DMS79 treated with DMSO at 0.1 percent for 48 hours (cell line): ENCODE data around the gene ST7L.
"Not testable (repeated sequence)": the region's sequence is repeated elsewhere in the genome, so short reads cannot be mapped to it uniquely, and the experiment has no call there.

Source experiments
- DNase-seq: peaks from one replicate; lab custom pipeline; 2025; lab: John Stamatoyannopoulos, UW

The ST7L gene, protein sequence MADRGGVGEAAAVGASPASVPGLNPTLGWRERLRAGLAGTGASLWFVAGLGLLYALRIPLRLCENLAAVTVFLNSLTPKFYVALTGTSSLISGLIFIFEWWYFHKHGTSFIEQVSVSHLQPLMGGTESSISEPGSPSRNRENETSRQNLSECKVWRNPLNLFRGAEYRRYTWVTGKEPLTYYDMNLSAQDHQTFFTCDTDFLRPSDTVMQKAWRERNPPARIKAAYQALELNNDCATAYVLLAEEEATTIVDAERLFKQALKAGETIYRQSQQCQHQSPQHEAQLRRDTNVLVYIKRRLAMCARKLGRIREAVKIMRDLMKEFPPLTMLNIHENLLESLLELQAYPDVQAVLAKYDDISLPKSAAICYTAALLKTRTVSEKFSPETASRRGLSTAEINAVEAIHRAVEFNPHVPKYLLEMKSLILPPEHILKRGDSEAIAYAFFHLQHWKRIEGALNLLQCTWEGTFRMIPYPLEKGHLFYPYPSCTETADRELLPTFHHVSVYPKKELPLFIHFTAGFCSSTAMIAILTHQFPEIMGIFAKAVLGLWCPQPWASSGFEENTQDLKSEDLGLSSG

DNA sequence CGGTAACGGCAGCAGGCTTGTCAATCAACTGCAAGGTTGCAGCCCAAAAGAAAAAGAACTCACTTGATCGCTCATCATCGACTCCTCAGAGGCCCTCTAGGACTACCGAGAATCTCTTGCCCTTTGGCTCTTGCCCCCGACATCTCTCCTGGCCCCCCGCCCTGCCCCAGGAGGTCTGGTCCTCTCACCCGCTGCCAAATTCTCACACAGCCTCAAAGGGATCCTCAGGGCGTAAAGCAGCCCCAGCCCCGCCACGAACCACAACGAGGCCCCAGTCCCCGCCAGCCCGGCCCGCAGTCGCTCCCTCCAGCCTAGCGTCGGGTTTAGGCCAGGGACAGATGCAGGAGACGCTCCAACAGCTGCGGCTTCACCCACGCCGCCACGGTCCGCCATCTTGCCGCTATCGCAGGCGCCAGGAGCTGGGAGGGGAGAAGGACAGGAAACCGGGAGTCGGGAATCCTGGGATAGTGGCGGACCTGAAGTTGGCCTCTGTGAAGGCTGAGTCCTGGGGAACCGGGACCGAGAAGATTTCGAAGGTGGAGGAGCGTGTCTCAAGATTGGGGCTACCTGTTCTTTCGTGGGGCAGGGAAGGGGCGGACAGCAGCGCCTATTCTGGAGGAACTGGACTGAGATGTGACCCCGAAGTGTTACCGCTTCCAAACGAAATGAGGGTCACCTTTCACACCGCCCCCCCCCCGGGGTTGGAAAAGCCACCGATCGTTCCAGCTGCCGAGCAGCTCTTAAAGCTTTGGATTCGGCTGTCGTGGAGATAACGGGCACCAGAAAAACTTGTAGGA is at the start of gene ST7L:
Gene ST7L (minus strand): TSS at position 421 of the 797 bp plus-strand sequence. CDS start 28 bp downstream, at position 393.
- peak; percentile 66 for DNase-seq

DNA sequence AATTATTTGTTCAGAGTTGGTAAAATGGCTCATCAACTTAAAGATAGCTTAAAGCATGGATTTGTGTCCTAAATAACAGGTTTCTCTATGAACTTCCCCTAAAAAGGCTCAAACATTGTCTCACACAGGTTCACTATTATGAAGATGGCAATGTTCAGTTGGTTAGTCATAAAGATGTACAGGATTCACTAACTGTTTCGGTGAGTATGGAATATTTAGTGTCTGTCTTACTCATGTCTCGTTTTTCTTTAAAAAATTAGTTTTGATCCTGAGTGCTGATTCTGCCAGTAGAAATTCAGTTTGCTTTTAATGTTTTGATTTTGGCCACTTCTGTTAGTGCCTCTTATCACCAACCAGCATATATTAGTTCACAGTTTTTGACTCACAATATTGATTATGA is 48.0 kb upstream of the ST7L start:
- no peak for DNase-seq

DNA sequence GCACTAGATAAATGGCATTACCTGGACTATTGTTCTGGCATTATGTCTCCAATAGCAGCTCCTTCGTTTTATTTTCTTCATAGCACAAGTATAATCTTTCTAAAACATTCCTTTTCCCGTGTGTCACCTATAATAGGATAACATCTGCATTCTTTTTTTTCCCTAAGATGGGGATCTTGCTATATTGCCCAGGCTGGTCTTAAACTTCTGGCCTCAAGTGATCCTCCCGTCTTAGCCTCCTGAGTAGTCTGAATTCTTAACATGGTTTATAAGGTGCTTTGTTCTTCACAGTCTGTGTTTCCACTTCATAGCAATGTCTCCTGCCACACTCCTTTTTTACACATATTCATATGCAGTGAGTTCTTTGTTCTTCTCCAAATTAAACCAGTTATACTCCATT is 46.9 kb upstream of the ST7L start:
- no peak for DNase-seq

DNA sequence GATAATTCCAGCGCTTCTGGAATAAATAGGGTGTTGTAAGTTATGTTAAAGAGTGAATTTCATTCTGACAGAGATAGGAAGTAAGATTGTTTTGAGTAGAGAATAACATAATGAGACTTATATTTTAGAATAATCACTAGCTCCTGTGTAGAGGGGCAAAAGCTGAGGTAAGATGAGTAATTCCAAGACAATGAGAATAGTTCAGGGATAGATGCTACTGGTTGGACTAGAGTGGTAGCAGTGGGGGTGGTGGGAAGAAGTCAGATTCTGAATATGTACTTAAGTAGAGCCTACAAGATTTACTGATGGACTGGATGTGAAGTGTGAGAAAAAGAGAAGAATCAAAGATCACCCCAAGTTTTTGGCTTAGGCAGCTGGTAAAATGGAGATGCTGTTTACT is 32.3 kb upstream of the ST7L start:
- no peak for DNase-seq

DNA sequence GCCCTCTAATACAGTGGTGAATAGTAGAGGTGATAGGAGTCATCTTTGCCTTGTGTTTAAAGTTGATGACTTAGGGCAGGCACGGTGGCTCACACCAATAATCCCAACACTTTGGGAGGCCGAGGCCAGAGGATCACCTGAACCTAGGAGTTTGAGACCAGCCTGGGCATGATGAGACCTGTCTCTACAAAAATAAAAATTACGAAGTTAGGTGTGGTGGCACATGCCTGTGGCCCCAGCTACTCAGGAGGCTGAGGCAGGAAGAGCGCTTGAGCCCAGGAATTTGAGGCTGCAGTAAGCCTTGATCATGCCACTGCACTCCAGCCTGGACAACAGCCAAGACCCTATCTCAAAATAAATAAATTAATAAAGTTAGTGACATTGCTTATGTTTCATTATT is 27.3 kb upstream of the ST7L start:
- DNase-seq = no peak

DNA sequence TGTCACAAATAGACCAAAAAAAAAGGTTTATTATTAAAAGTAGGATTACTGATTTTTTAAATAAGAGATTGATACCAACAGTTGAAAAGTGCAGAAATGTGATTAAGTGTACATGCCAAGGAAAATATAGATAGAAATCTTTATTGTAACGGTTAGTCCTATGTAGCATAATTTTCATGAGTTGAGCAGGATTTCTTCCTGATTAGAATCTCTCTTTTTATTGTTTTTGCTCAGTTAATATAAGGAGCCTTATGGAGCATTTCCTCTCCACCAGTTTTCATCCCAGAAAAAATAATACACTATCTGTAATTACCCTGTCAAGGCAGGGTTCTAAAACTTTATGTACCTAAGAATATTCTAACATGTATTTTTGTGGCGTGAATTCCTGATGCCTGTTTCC is 24.1 kb upstream of the ST7L start:
- DNase-seq = no peak

DNA sequence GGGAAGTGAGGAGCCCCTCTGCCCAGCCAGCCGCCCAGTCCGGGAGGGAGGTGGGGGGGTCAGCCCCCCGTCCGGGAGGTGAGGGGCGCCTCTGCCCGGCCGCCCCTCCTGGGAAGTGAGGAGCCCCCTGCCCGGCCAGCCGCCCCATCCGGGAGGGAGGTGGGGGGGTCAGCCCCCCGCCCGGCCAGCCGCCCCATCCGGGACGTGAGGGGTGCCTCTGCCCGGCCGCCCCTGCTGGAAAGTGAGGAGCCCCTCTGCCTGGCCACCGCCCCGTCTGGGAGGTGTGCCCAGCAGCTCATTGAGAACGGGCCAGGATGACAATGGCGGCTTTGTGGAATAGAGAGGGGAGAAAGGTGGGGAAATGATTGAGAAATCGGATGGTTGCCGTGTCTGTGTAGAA is 21.5 kb upstream of the ST7L start:
- DNase-seq = not testable (repeated sequence)

DNA sequence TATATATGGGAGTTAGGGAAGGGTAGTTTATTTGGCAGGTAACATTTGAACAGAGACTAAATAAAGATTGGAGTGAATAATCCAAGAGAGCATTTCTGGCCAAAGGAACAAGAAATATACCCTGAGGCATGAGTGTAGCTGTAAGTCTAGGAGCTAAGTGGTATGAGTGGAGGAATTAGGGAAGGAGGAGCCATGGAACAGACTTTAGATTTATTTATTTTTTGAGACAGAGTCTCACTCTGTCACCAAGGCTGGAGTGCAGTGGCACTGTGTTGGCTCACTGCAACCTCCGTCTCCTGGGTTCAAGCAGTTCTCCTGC is 19.1 kb upstream of the ST7L start:
- DNase-seq = no peak

DNA sequence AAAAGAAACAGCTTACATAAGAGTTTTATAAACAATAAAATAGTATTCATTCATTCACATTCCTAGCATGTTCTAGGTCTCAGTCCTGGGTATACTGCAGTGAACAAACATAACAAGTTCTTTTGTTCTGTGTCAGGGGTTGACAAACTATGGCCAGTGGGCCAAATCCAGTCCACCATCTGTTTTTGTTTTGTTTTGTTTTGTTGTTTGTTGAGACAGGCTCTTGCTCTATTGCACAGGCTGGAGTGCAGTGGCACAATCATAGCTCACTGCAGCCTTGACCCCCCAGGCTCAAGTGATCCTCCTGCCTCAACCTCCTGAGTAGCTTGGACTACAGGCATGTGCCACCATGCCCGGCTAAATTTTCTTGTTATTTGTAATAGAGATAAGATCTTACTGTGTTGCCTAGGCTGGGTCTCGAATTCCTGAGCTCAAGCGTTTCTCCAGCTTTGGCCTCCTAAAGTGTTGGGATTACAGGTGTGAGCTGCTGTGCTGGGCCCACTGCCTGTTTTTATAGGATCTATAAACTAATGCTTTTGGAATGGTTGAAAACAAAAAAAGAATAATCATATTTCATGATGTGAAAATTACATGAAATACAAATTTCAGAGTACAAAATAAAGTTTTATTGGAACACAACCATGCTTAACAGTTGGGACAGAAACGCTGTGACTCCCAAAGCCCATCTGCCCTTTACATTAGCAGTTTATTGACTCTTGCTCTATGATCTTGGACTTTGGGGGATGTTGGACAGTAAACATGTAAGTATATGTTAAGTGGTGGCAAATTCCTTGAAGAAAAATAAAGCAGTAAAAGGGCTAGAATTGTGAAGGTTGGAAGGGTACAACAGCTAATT is 18.5 kb upstream of the ST7L start:
- DNase-seq = no peak

DNA sequence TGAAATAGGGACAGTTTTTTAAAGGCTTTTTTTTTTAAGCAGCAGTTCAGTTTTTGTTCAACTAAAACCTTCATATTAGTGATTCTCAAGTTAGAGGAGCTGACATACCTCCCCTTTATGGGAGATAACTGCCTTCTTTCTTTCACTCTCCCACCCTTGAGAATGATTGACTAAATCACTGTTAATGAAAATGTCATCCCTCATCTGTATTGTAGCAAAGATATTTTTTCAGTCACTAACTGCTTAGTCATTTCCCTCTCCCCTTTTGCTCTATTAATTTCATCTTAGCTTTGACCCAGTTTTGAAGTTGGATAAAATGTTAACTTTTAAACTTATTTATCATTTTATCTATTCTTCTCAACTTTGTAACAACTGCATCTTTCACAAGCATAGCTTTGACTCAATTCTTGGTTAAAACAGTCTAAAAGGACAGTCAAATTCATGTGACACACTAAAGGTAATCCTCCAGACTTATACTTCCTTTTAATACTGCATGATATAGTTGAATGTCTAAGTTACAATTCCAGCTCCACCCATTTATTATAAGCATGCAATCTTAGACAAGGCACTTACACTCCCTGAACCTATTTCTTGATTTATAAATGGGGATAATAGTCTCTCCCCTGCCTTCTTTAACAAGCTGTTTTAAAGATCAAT is 17.8 kb upstream of the ST7L start:
- no peak for DNase-seq

DNA sequence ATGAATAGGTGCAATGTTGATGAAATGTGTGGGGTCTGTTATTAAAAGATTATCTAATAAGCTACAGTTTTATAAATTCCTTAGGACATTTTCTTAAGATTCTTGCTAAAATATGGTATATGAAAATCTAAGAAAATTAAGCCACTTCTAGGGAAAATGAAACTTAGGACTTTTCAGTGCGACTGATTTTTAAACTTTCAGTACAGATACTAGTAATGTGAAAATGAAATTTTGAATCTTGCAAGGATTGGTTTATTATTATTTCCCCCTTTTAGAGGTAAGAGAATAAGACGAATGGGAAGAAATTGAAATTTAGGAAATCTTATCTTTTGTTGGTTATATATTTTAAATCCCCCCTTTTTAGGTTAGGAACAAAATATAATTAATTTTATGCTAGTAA is 17.1 kb upstream of the ST7L start:
- no peak for DNase-seq

DNA sequence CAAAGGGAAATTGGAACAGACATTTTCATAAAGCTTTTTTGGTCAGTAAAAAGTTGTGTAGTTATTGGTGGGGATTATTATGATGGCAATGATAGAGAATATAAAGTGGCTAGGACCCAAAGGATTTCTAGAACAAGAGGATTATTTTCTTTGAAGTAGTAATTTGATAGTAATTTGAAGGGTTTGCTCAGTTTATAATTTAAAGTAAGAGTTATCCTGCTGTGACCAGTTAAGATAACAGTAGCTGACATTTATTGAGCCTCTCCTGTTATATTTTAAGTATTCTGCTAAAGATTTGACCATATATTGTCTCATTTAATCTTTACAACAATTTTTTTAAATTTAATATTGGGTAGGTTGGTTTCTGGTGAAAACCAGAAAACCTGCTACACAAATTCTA is 15.4 kb upstream of the ST7L start:
- no peak for DNase-seq

DNA sequence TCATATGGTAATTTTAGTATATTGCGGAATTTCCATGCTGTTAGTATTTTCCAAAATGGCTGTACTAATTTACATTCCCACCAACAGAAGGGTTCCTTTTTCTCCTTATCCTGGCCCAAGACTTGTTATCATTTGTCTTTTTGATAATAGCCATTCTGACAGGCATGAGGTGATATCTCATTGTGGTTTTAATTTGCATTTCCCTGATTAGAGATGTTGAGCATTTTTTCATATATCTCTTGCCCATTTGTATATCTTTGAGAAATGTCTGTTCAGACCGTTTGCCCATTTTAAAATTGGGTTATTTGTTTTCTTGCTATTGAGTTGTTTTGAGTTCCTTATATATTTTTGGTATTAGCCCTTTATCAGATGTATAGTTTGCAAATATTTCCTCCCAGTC is 14.7 kb upstream of the ST7L start:
- DNase-seq = no peak

DNA sequence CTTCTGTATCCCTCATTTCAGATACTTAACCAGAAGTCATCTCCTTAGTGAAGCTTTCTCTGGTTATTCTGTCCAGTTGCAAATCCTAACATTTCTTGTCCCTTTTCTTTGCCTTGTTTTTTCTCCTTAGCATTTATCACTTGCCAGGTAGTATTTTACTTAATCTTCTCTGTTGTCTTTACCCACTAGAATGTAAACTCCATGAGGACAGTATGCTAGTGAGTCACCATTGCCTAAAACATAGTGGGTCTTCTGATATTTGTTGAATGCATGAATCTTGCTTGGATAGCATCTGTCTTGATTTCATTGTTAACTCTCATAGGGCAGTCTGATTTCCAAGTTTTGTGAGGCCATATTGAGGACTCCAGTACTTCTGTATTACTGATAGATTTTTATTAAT is 10.3 kb upstream of the ST7L start:
- DNase-seq = no peak

DNA sequence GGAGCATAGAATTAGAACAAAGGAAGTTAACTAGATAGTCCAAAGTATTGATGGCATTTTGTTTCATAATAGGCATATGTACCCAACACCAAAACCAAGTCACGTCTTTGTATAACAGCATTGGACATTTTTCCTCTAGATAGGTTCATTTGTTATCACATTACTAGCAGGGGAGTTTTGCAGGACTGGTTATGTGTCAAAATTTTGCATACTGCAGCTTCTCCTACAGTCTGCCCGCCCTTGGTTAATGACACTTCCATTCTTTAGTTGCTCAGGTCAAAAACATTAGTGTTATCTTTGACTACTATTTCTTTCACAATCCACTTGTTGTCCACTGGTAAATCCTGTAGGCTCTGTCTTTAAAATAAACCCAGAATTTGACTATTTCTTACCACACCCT is 9.6 kb upstream of the ST7L start:
- no peak for DNase-seq

DNA sequence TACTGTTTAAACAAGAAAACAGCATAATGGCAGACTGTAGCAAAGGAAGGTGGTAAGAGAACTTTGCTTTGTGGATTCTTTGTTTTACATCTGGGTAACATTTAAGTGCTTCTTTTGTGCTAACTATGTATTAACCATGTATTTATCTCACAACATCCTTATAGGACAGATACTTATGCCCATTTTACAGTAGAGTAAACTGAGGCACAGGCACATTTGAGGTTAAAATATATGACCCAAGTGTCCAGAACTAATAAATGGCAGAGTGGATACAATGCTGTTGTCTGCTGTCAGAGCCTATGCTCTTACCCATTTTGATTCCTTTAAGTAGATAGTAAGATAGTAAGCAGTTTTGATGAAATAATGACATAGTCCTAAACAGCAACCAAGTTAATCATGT is 7.9 kb upstream of the ST7L start:
- DNase-seq = no peak

DNA sequence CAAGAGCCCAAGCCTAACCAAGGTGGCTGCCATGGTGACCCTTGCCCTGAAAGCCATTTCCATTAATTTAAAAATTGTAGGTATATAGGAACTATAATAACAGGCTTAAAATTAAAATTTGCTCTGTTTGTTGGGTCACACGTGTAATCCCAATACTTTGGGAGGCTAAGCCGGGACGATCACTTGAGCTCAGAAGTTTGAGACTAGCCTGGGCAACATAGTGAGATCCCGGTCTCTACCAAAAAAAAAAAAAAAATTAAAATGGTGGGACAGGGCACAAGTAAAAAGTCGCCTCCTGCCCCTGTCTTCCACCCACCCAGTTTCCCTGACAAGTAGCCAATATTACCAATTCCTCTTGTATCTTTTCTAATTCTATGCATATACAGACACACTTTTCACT is 7.3 kb upstream of the ST7L start:
- no peak for DNase-seq

DNA sequence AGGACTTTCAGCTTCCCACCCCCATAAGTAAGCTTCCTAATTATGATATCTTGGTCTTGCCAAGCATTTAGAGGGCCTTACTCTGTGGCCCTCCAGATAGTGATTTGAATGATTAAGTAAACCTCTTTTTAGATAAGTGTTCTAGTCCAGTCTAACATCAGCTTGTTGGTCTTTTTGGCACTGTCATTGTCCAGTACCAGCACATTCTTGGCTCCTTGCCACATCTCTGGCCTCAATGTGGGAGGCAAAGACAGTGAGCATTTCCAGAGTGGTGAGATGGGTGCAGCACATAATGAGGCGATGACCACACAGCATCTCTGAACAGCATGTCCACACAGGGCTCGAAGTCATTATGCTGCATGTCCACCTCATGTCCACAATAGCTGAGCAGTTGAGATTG is 6.8 kb upstream of the ST7L start:
- no peak for DNase-seq

DNA sequence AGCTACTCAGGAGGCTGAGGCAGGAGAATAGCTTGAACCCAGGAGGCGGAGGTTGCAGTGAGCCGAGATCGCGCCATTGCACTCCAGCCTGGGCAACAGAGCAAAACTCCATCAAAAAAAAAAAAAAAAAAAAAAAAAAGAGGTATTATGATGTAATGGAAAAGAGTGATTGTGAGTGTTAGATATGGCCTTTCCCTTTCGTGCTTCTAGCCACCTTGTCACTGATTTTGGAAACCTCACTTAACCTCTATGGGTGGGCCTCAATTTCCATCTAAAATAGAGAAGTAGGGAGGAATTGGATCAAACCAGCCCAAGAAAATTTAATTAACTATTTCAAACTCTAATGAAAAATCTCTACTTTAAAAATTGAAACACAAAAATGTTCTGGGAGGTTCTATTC is 5.6 kb upstream of the ST7L start:
- not testable (repeated sequence) for DNase-seq

DNA sequence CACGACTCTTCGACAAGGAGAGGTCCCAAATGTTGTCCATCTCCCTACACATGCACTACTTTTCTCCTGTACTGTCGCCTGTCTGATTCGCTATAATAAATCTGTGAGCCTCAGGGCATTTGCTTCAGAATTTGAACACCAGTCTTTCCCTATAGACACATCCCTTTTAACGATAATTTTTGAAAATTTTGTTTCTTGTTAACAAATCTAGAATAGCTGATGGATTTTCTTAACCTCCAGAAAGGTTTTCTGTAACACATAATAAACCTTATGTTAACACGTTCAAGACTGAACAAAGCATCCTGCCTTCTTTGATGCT is 1.4 kb upstream of the ST7L start:
- DNase-seq = no peak

DNA sequence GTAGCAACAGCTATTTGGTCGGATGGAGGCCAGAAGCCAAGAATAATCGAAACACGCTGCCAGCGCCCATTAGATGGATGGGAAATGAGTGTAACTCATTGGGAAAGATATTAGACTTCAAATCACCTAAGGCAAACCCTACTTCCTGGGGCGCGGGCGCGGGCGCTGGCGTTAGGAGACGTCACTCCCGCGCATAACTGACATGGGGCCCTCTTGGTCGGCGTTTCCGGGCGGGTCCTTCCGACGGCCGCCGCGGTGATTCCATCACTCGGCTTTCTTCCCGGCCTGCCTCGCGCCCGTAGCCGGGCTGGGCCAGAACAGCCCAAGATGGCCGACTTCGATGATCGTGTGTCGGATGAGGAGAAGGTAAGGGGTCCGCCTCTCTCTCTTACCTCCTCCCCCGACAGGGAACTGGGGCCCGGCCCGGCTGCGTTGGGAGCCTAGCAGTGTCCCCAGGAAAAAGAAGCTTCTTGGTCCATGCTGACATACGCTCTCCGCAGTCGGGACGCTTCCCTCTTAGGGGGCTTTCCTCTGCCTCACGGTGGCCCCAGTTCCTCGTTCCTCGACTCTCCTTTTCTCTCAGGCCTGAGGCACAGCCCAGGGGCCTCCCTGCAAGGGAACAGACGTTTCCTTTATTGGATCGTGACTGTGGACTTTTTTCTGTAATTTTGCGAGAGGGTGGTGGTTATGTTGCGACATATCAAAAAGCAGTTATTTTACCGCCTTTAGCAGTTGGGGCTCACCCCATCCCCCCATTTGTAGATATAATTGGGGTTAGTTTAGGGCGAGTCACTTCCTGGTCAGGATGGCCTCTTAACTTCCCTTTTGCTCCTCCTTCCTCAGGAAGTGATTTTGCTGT is 806 bp upstream of the ST7L start, which contains the start of gene CAPZA1:
Gene CAPZA1 (plus strand): TSS at position 315 of the 859 bp plus-strand sequence. CDS start 13 bp downstream, at position 328.
- peak; percentile 83 for DNase-seq
